SKM-1 (cell line): Measurements from ENCODE around the gene INPP5F.
"Not testable (repeated sequence)": the region's sequence is repeated elsewhere in the genome, so short reads cannot be mapped to it uniquely, and the experiment has no call there.

ENCODE experiments used
- DNase-seq: peaks from one replicate; lab custom pipeline; 2025; ENCODE audit not compliant: unreplicated experiment; lab: John Stamatoyannopoulos, UW

Gene INPP5F

DNA sequence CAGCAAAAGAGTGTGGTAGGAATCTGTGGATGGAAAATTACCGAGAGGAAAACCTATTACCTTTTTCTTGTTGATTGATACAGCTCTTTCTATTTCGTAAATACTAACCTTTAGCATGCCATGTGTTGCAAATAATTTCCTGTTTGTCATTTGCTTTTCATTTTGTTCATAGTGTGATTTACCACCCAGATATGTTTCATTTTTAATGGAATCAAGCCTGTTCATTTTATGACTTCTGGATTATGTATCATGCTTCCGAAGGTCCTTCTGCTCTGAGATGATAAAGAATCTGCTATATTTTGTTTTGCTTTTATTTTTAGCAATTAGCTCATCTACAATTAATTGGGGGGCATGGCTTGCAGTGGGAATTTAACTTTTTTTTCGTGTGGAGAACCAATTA lies 46.5 kb downstream of the INPP5F start:
- no peak for DNase-seq

DNA sequence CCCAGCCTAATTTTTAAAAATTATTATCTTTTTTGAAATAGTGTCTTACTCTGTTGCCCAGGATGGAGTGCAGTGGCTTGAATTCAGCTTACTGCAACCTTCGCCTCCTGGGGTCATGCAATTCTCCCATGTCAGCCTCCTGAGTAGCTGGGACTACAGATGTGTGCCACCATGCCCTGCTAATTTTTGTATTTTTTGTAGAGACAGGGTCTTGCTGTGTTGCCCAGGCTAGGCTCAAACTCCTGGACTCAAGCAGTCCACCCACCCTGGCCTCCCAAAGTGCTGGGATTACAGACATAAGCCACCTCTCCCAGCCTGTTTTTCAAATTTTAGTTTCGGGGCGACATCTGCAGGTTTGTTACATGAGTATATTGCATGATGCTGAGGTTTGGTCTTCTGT lies 47.2 kb downstream of the INPP5F start:
- DNase-seq = not testable (repeated sequence)

DNA sequence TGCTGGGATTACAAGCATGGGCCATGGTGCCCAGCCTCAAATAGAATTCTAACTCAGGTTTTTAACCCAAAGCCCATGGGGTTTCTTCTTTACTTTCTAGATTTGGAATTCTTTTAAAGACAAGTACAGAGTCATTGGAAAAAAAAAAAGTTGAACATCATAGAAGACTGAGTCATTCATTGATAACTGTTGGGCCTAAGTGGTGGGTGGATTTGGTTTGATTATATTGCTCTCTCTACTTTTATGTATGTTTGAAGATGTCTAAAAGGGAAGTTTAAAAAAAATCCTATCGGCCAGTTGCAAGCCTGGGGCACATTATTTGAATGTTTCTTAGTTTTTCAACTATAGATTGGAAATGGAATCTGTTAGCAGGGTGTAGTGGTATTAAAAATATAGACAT lies 49.7 kb downstream of the INPP5F start:
- DNase-seq = no peak

DNA sequence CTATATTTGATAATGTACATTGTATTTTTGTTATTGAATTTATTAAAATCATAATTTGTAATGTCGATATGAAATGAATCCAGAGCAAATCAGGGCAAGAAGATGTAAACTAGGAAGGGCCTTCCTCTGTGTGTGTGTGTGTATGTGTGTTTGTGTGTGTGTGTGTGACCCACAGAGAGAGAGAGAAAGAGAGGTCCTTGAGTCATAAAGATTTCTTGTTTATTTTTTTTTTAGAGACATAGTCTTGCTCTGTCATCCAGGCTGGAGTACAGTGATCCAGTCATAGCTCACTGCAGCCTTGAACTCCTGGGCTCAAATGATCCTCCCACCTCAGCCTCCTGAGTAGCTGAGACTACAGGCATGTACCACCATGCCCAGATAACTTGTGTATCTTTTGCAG lies 50.7 kb downstream of the INPP5F start:
- DNase-seq = no peak

DNA sequence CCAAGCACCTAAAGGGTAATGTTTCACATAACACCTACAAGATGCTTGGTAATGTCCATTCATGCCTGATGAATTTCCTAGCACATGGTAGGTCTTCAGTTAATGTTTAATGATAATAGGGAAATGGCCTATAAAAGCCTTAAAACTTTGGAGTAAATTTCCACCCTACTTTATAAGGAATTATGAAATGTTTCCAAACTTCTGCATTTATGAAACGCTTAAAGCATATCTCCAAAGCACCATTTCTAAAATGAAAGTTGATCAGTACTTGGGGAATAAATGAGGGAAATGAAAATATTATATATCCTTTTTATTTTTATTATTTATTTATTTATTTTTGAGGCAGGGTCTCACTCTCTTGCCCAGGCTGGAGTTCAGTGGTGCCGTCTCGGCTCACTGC lies 51.8 kb downstream of the INPP5F start:
- DNase-seq = no peak

DNA sequence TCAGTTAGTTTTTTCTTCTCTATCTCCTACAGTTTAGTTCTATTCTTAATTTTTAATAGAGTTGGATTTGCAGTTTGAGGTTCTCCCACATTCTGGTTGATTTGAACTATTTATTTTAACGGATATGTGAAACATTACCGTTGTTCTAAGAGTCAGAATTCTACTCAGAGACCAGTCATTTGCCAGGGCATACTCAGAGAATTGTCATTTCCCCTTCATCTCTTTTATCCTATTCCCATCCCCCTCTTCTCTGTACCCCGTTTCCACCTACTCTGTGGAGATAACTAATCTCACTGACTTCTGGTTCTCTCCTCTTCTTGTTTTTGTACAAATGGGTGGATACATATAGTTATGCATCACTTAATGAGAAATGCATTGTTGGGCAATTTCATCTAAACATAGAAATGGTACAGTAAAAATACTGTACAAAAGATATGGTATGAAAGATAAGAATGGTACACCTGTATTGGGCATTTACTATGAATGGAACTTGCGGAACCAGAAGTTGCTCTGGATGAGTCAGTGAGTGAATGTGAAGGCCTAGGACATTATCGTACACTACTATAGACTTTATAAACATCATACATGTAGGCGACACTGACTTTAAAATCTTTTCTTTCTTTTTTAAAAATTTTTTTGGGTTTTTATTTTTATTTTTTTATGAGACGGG lies 53.1 kb downstream of the INPP5F start:
- no peak for DNase-seq

DNA sequence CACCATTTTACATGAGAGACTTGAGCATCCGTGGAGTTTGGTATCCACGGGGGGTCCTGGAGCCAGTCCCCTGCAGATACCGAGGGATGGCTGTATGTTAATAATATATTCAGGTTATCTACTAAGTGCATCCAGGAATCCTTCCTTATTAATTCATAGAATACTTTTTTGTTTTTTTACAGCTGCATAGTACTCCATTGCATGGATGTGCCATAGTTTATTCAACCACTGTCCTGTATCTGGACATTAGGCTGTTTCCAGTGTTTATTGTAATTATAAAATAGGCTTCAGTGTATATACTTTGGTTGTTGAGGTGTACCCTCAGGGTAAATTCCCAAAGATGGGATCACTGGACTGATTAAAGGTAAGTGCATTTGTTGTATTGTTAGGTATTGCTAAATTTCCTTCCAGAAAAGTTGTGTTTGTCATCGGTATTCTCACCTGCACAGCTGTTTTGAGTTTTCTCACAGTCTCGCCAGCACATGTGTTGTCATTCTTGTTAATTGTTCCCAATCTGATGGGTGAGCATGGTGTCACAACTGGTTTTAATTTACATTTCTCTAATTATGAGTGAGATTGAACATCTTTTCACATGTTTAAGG lies 55.1 kb downstream of the INPP5F start:
- DNase-seq = no peak

DNA sequence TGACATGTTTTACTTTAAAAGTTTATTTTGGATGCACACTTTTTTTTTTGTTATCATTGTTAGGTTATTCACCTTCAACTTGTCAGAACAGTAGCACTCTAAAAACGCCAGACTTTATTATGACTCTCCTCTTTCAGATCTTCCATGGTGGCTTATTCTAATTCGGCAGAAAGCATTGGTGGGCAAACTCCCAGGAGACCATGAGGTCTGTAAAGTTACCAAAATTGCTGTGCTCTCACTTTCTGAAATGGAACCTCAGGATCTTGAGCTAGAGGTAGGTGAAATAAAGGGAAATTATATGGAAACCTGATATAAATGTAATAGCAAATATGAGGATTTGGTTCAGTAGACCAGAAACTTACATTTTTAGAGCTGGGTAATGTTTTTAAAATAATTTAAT lies 55.6 kb downstream of the INPP5F start:
- DNase-seq = no peak

DNA sequence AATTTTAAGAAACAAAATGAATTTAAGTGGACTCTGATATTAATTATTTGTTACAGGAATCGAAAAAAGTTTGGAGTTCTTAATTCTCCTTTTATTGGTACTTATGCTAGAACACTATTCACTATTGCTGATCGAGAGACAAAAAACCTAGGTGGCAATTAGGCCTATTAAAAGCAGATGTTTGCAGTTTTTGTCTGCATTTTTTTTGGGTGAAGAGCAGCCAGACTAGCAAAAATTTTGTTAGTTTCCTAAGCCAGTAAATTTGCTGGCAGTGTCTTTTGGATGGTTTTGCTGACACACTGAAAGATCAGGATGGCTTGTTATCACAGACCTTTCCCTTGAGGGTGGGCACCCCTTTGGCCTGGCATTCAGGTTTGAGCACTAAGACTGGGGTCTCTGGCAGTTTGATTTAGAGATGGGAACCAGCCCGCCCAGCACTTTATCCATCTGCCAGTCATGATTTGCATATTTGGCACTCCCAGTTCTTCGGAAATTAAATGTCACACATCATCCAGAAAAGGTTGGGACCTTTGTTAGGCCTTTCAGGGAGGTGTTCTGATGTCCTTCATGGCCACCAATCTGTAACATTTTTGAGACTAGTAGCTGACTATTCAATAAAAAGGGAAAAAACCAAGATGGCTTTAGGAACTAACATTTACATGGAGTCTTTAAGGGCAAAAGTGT lies 57.3 kb downstream of the INPP5F start:
- DNase-seq = no peak

DNA sequence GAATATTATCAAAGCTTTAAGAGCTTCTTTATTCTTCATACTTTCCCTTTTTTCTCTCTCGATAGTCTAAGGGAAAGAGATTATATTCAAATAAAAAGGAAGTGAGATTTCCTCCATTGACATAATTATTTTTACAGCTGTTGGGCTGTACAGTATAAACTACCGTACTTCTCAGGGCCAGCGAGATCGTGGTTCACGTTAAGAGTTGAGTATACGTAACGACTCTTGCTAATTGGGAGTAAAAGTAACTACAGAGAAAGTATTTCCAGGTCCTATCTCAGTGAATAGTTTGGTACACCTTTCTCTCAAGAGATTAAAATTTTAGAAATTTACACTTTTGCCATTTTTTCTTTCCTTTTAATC lies 57.8 kb downstream of the INPP5F start:
- no peak for DNase-seq

DNA sequence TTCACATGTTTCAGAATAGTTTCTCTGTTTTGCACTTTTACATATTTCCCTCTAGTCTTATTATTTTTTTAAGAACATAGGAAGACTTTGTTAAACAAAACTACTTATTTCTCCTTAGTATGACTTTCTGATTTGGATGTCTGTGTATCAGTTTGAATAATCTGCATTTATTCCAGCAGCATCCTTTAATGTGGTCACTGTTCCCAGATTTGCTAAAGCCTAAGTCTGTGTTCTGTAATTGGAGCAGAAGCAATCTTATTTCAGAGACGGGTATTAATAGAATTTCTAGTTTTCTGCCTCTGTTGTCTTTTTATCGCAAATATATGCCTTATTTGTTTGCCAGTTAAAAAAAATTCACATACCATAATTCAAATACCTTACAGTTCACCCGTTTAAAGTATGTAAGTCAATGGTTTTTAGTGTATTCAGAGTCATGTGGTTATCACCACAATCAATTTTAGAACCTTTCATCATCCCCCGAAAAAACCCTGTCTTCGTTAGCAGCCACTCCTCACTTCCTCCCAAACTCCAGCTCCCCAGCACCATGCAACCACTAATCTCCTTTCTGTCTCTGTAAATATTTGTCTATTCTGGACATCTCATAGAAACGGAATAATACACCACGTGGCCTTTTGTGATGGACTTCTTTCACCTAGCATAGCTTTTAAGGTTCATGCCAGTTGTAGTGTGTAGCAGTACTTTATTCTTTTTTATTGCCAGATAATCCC lies 58.7 kb downstream of the INPP5F start:
- peak; percentile 57 for DNase-seq

DNA sequence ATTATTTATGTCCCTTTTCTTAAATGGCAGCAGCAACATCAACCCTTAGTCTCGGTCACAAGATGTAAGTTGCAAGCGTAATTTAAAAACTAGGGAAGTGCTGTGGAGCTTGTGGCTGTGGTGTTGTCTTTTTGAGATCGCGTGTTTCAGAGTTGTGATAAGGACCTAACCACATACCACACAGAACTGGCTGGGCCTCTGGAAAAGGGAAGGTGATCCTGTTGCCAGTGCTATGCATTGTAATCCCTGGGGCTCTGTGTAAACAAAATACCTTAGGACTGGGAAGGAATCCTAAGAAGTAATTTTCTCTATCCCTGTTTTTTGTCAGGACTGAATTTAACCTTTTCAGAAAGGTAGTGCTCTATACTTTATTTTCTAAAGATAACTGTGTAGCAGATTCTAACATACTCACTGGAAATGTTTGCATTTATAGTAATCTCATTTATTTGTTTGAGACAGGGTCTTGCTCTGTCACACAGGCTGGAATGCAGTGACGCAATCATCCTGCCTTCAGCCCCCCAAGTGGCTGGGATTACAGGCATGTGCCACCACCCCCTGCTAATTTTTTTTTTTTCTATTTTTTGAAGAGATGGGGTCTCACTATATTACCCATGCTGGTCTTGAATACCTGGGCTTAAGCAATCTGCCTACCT lies 60.4 kb downstream of the INPP5F start:
- peak; percentile 90 for DNase-seq

DNA sequence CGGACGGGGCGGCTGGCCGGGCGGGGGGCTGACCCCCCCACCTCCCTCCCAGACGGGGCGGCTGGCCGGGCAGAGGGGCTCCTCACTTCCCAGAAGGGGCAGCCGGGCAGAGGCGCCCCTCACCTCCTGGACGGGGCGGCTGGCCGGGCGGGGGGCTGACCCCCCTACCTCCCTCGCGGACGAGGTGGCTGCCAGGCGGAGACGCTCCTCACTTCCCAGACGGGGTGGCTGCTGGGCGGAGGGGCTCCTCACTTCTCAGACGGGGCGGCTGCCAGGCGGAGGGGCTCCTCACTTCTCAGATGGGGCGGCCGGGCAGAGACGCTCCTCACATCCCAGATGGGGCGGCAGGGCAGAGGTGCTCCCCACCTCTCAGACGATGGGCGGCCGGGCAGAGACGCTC lies 69.3 kb downstream of the INPP5F start:
- not testable (repeated sequence) for DNase-seq

DNA sequence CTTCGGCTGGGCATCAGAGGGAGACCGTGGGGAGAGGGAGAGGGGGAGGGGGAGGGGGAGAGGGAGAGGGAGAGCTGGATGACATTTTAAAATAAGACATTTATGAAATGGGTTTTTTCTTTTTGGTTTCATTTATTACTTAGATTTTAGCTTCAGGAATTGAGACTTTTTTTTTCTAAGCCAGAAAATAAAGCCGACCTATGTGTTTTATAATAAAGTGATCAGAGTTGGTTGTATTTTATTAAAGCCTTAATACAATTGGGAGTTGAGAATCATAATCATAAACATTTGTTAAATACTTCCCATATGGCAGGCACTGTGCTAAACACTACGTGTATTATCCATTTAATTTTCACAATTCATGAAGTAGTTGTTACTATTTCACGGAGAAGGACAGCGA lies 70.2 kb downstream of the INPP5F start:
- no peak for DNase-seq

DNA sequence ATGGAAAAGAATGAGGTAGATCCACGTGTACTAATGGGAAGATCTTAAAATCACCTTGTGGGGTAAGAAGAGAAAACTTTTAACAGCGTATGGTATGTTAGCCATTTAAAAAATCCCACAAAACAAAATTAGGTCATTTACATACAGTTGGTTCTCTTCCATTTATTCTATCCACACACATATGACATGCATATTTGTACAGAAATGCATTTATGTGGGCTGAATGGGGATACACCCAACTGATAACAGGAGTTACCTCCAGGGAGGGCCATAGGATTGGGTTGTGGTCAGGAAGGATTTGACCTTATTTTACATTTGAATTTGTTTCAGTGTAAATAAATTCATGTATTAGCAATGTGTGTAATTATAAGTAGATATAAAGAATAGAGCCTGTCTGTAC lies 75.3 kb downstream of the INPP5F start:
- DNase-seq = no peak

DNA sequence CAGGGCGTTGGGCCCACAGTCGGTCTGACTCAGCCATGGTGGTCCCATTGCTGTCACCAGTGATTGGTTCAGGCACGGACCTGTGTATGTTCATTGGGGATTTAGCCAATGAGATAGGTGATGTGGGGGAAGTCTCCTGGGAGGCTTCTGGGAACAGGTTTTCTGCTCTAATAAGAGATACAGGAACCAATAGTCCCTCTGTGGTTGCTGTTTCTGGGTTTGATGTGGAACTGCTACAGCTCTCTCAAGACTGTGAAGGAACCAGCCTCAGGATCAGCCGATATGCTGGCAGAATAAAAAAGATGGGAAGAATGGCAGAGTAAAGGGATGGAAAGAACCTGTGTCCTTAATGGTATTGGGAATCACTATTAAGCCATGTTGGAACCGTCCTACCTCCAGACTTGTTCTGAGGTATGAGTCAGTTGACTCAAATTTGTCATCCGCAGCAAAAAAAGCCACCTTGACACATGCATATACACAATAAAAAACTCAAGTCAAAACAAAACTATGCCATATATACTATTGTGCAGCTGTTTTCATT lies 76.2 kb downstream of the INPP5F start:
- no peak for DNase-seq

DNA sequence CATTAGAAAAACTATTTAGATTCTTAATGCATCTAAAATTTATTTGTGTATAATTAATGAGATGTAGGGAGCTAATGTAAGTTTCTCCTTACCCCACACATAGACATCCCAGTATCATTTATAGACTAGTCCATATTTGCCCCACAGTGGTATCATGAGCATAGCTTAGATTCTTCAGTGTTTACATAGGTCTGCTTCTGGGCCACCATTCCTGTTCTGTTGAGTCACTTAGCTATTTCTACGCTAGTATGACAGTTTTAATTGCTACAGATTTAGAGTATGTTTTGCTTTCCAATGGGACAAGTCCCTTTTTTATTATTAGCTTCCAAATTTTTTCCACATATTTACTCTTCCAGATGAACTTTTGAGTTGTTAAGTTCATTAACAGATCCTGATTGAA lies 77.4 kb downstream of the INPP5F start:
- no peak for DNase-seq

DNA sequence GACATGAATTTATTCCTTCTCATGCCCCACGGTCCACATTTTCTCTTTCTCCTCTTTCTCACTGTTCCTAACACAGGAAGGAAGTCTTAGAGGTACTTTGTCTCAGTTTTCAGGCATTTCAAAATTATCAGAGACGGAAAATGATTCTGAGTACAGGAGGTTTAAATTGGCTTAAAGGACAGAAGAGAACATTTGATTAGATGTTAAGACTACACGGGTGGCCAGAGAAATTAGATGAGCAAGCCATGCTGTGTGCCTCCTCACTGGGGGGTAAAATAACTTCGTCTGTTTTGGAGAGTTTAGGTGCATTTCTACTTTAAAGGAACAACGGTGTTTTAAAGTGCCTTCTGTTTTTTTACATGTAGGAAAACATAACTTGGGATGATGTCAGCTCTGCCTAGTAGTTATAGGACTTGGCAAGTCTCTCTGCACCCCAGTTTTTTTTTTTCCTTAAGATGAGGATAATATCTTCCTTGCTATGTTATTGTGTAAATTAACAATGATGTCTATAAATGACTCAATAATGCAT lies 79.9 kb downstream of the INPP5F start:
- DNase-seq = no peak

DNA sequence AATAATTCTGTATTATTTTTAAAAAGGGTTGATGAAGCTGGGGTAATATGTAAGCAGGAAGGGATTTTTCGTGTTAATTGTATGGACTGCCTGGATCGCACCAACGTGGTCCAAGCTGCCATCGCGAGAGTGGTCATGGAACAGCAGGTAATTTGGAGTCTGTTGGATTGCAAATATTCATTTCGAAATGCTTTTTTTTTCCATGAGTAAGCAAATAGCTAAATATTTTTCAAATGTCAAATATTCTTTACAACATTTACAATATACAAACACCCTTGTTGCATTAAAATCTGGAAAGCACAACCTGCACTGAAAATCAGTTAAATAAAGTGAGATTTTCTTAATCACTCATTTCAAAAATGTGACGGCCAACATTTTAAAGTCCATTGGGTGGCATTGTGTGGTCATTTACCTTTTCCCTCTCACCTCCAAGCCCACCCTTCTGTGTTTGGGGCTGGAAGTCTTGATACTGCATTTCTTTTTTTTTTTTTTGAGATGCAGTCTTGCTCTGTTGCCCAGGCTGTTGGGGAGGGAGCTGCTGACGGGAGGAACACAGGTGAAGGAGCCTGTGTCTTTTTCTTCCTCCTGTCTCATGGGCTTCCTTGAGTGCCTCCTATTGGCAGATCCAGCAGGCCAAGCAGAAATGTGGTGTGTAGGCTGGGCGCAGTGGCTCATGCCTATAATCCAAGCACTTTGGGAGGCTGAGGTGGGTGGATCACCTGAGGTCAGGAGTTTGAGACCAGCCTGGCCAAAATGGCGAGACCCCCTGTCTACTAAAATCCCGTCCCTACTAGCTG lies 80.7 kb downstream of the INPP5F start:
- DNase-seq = no peak
